HCEC 1CT (cell line): ENCODE data around the gene ZBTB47.

Experiments used
- DNase-seq: peaks from one replicate; pipeline ENCODE4 v3.0.0-alpha.2; 2017

Gene ZBTB47

DNA sequence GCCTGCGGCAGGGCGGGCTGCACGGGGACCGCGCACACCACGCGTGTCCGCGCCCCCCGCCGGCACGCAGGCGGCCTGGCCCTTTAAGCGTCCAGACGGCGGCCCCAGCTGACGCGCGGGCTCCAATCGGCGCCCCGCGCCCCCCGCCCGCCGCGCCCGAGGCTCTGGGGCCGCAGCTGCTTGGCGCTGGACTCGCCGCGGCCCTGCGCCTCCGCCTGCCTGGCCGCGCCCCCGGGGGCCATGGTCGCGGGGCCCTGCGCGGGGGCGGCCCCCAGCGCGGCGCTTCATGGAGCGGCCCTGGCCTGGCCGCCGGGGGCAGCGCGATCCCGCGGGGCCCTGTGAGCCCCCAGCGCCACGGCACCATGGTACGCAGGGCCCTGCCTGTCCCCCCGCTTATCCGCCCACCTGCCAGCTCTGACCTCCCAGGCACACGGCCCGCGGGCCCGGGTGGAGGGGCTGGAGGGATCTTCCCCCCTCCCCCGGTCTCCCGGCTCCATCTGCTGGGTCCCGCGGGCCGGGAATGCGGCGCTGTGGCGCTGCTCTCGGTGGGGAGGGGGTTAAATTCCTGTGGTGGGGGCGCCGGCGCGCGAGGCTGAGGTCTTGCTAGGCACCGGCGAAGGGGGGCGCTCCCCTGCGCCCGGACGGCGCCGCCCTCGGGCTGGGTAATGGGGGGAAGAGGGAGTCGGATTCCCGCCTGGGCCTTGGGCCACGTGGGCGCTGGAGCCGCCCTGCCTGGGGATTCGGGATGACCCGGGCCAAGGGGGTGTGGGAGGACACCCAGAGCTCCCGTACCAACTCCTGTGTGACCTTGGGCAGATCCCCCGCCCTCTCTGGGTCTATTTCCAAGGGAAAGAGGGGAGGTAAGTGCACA is 1.1 kb downstream of the ZBTB47 start:
- peak; percentile 54 for DNase-seq

DNA sequence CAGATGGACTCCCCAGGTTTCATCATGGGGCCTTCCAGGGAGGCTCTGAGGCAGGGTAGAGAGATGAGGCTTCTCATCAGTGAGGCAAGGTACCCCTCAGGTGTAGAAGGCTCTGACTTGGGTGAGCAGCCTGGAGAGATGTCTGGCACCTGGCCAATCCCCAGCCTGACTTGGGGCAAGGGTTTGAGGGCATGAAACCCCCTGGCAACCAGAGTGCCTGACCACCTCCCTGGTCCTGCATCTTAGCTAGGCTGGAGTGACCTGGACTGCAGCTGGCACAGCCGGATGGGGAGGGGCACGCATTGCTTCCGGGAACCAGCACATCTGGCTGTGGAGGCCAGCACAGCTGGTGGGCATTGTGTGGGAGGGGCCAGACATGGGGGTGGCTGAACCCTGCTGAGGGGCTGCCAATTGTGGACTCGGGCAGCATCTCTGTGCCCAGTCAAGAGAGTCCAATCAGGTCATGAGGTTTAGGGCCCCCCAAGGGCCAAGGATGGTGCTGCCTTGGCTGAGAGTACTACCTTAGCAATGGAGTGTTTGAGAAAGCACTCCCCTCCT is 1.9 kb downstream of the ZBTB47 start:
- DNase-seq: no peak

DNA sequence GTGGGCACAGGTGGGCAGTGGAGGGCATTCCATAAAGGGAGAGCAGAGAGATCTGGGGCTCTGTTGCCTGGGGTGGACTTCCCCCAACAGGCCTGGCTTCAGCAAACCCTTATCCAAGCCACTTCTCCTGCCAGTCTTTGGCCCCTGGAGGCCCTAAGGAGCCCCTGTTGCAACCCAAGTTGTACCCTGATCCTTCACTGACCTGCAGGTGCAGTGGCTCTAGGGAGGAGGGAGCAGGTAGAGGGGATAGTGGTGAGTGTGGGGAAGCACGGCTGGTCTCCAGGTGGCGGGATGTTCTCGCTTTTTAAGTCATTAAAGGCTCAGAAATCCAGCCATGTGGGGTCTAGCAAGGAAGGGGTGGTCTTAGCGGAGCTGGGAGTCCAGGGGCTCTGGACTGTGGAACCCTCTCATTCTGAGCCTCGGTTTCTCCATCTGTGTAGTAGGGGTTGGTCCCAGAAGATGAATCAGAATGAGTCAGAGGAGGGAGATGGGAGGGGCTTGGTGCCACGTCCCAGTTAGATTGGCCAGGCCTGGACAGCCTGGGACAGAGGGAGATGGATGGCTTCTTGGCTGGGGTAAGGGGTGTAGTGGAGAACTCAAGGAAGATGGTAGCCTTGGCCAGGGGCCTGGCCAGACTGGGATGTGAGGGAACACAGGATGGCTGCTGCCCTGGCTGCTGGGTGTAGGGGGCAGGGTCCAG is 2.6 kb downstream of the ZBTB47 start:
- peak; percentile 48 for DNase-seq

DNA sequence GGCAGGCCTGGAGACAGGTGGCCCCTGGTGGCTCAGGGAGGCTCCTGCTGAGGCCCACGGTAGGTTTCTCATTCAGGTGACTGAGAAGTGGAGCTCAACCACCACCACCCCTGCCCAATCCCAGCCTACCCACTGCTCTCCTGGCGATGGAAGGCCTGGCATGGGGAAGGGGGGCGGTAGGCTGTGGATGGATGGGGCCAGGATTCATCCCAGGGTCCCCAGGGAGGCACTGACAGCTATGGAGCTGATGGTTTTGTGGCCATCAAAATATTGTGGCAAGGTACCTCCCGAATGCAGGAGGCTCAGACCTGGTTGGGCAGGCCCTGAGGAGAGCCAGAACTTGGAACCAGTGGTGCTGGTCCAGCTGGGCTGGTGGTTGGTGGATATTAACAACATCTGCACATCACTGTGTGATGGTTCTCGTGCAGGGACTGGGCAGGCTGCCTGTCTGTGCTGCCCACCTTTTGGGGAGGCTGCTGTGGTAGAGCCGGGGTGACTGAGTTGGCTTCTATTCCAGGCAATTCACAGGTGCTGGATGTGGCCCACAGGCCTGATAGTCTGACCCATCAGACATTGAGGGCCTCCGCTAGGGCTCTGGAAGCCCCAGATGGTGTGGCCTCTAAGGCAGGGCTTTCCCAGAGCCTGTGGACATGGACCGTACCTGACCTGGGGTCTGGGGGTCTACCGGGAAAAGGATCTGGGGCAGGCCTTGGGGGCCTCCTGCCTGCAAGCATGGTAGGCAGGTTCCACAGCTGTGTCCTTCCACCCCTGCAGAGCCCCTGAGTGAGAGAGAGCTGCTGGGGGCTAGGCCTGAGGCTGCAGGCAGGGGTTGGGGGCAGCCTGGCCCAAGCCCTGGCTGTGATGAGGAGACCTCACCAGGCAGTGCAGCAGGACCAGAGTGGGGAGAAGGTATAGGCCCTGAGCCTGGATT is 3.4 kb downstream of the ZBTB47 start:
- no peak for DNase-seq

DNA sequence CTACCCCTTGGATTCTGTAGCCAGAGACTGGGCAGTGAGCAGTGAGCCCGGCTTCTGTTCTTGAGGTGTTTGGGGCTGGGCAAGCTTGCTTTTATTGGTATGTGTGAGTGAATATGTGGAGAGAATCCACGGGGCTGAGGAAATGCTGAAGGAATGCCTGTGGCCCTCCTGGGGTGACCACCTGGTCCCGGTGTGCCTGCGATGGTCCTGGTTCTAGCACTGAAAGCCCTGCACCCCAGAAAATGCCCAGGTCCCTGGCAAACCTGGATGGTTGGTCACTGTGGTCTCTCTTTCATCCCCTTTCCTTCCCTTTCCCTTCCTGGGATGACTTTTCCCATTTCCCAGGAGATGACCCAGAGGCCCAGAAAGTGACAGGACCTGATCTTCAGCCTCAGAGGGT is 4.2 kb downstream of the ZBTB47 start:
- DNase-seq: no peak

DNA sequence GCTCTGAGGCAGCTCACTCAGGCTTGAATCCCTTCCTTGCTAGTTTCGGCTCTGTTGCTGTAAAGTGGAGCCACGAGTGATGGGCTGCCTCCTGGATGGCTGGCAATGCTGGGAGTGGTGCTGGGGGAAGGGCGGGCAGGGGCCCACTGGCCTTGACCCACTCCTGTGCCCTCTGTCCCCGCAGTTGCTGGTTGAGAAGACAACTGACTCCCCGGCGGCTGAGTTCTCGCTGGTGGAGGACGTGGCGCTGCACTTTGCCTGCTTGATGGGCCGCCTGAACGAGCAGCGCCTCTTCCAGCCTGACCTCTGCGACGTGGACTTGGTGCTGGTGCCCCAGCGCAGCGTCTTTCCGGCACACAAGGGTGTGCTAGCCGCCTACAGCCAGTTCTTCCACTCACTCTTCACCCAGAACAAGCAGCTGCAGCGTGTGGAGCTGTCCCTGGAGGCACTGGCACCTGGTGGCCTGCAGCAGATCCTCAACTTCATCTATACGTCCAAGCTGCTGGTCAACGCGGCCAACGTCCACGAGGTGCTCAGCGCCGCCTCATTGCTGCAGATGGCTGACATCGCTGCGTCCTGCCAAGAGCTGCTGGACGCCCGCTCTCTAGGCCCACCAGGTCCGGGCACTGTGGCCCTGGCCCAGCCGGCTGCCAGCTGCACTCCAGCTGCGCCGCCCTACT is 4.7 kb downstream of the ZBTB47 start:
- DNase-seq: no peak

DNA sequence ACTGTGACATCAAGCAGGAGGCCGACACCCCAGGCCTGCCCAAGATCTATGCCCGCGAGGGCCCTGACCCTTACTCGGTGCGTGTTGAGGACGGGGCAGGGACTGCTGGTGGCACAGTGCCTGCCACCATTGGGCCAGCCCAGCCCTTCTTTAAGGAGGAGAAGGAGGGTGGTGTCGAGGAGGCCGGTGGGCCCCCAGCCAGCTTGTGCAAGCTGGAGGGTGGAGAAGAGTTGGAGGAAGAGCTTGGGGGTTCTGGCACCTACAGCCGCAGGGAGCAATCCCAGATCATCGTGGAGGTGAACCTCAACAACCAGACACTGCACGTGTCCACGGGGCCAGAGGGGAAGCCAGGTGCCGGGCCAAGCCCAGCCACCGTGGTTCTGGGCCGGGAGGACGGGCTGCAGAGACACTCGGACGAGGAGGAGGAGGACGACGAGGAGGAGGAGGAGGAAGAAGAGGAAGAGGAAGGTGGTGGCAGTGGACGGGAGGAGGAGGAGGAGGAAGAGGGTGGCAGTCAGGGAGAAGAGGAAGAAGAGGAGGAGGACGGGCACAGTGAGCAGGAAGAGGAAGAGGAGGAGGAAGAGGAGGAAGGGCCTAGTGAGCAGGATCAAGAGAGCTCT is 5.4 kb downstream of the ZBTB47 start:
- DNase-seq: no peak

DNA sequence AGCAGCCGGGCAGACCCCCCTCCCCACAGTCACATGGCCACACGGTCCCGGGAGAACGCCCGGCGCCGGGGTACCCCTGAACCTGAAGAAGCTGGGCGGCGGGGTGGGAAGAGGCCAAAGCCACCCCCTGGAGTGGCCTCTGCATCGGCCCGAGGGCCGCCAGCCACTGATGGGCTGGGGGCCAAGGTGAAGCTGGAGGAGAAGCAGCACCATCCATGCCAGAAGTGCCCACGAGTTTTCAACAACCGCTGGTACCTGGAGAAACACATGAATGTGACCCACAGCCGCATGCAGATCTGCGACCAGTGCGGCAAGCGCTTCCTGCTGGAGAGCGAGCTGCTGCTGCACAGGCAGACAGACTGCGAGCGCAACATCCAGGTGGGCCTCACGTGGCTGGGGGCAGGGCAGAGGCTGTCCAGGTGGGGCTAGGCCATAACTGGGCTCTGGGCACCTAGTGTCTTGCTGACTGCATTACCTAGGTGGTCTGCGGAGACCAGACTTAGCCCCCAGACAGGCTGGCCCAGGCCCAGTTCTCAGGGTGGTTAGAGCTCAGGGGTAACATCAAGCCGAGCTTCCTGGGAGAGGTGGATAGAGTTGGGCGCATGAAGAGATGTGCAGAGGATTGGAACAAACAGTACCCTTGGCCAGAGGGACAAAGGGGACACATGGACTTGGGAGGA is 6.1 kb downstream of the ZBTB47 start:
- no peak for DNase-seq

DNA sequence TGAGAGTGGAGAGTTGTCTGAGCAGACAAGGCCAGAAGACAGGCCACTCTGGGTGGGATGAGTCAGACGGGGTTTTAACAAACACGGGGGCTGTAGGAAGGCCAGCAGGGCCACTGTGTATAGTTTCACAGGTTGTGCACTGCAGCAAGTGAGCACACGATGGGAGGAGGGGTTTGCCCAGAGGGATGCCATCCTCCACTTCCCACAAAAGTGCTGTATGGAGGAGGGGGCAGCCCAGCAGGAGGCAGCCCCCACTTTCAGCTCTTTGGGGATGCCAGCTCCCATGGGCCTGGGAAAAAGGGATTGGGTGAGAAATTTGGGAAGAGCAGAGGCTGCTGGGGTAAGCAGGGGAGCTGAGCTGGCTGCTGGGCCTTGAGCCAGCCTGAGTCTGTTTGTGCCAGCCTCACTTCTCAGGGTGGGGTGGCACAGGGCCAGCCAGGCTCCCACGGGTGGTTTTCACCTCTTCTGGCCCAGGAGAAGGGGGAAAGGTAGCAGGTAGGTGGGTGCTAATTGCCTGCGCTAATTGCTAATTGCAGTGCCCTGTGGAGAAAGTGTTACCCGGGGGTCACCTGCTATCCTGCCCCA is 6.7 kb downstream of the ZBTB47 start:
- DNase-seq: no peak

DNA sequence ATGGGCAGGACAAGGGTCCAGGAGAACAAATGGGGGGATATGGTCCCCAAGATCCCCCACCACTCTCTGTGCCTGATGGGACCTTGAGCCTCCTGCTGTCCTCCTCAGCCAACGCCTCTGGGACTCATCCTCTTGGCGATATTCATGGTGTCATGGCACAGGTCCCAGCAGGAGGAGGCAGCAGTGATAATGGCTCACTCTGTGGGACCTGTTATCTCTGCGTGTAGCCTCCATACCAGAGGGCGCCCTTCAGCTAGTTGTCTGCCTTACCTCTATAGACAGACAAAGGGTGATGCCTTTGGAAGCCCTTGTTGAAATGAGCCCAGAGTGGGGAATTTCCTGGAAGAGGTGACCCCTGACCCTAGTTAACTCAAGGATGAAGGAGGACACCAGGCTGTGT is 7.4 kb downstream of the ZBTB47 start:
- no peak for DNase-seq

DNA sequence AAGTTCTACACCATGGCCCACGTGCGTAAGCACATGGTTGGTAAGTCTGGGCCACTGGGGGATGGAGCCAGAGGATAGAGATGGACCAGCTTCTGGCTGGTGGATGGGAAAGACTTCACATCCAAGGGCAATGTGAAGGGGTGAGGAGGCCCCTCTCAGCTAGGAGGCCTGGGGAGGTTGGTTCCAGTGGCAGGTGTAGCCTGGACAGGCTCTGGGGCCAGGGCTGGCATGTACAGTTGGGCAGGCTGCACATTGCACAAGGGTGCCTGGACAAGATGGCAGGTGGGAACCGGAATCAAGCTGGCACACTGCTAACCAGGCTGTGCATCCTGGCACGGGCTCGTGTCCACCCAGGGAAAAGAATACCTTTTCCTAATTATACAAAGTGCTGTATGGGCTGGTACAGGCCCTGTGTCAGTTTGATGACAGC is 8.1 kb downstream of the ZBTB47 start:
- no peak for DNase-seq

DNA sequence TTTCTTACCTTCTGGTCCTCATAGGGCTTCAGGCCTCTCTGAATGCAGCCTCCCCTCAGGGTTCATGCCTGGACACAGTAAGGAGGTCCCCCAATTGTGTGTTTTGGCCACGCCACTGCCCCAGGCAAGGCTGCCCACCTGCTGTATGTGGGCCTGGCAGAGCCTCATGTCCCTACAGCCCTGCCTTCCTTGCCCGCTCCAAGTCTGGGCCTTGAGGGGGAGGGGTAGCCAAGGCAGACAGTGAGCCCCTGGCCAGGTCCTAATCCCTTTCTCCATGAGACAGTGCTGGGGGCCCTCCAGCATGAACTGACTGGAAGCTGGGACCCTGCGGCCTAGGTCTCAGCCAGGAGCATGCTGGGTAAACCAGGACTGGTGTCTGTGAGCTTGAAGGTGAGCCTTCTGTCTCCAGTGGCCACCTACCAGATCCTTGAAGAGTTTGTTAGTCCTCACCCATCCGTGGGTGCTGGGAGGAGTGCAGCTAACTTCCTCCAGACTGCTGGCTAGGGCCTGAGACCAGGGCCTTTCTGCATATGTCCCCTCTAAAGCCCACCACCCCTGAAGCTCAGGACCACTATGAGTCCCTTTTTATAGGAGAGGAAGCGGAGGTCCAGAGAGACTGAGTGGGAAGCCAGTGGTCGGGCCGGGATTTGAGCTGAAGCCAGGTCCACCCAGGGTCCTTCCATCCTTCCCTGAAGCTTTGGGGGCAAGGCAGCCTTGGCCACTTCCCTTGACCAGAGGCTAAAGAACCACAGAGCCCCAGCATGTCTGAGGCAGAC is 8.7 kb downstream of the ZBTB47 start:
- no peak for DNase-seq

DNA sequence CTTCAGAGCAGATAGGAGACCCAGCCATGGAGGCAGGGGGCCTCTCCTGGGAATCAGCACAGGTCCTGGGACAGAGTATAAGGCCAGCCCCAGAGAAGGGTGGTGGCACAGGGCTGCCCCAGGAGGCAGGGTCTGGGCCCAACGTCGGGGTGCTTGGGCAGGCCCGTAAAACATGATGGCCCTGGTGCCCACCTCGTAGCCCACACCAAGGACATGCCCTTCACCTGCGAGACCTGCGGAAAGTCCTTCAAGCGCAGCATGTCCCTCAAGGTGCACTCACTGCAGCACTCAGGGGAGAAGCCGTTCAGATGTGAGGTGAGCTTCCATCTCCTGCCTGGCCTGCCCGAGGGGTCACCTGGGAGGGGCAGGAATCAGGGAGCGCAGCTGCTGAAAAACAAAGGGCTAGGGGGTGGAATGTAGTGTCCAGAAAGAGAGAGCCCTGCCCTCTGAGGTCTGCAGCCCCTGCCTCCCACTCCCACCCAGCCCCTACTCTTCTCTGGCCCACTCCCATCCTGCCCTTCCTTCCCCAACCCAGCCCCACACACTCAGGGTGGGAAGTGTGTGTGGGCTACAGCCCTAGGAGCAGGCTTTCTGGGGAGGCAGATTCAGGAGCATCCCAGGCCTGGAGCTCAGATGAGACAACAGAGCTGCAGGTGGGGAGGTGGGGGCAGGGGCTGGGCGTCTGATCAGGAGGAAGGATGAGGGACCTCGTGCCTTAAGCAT is 9.5 kb downstream of the ZBTB47 start:
- DNase-seq: no peak

DNA sequence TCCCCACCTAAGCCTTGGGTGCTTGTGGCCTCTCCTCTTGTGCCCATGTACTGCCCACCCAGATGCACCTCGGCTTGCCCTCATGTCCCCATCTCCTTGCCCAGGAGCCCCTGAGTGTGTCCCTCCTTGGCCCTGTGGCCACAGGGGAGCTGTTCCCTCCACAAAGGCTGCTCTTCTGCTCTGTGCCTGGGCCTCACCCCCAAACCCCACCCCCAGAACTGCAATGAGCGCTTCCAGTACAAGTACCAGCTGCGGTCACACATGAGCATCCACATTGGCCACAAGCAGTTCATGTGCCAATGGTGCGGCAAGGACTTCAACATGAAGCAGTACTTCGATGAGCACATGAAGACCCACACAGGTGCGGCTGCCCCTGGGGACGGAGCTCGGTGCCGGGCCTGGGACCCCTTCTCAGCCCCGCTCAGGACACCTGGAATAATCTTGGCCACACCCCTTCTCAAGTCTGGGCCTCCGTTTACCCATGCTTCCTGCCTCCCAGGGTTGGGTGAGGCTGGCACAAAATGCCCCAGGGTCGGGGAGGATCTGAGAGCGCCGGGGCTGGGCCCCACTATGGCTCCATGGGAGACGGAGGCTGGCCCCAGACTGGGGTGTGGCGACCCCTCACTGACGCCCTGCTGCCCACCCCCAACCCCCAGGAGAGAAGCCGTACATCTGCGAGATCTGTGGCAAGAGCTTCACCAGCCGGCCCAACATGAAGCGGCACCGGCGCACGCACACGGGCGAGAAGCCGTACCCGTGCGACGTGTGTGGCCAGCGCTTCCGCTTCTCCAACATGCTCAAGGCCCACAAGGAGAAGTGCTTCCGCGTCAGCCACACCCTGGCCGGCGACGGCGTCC is 10.3 kb downstream of the ZBTB47 start:
- no peak for DNase-seq

DNA sequence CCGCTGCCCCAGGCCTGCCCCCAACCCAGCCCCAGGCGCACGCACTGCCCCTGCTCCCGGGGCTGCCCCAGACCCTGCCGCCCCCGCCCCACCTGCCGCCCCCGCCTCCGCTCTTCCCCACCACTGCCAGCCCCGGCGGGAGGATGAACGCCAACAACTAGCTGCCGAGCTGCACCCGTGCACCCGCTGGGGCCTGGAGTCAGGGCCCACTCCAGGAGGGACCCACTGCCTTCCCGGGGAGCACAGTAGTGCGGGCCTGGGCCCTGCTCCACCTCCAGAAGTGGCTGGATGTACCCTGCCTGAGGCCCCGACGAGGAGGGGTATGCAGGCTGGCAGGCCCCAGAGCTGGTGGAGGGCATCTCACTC is 10.9 kb downstream of the ZBTB47 start:
- no peak for DNase-seq

DNA sequence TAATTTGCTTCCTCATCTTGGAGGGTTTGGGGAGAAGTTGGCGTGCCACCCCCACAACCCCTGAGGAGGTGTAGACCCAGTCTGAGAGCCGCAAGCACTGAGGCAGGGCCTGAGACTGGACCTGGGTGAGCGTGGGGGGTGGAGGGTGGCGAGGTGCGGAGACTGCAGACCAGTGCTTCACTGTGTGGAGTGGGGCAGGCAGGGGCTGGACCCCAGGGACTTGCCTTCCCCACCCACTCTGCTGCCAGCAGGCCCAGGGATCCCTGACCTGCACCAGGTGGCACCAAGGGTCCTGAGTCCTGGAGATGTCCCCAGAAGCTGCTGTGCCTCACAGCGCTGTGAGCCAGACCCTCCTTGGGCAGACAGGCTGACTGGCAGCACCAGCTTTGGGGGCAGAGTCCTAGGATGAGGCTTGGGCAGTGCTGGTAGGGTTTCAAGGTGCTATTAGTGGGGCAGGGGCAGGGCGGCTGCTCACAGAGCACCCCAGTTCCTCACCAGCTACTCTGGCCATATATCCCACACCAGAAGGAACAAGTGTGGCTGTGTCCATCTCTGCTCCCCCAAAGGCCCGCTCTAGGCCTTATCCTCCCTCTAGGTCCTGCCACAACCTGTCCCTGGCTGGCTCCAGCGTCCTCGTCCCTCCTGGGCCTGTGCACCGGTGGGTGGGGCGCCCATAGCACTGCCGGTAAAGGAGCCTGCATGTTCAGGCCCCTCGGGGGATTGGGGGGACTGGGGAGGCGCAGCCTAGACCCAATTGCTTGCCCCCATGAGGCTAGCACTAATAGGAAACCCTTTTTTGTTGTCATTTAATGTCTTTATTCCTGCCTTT is 11.8 kb downstream of the ZBTB47 start:
- no peak for DNase-seq

DNA sequence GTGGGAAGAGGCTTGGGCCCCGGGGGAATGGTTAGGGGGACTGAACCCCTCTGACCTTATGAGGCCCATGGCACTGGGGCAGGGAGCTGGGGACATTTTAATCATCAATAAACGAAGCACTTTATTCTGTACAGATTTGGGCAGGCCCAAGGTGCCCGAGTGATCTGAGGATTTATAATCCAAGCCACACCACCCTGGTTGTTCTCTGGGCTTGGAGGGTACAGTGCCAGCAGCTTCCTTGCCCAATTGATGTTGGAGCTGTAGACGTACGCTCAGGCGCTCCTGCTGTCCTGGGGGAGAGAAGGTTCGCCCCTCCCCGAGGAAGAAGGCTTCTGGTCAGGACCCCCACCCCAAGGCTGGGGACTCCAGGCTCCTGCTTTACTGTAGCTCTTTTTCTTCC is 12.5 kb downstream of the ZBTB47 start:
- DNase-seq: no peak
